GM12878 (cell line): ENCODE data around the gene TRIM37. TPM values are rescaled to one million over a fixed set of nuclear protein-coding genes. Genes with fewer than 3 reads are reported as not detected.
"Not testable (repeated sequence)": the region's sequence is repeated elsewhere in the genome, so short reads cannot be mapped to it uniquely, and the experiment has no call there.

Experiments used
- ATAC-seq: fragments of 200-7000 bp; cut with Tn5 transposase; 3 replicates; pipeline ENCODE4 v1.9.1; 2020; ENCODE audit warnings: mild to moderate bottlenecking, moderate library complexity
- BruUV-seq: library from RNA; stranded (reverse); fragments of 400-500 nt; replicated peaks from 2 replicates; lab custom pipeline; 2021; lab: Mats Ljungman, UMichigan
- CTCF ChIA-PET: fragments of 300-600 bp; sonication (Branson Sonifier 250); formaldehyde crosslinking; extraction: SDS; loops from one replicate; lab custom pipeline; 2021; ENCODE audit warnings: inconsistent platforms; lab: Yijun Ruan, JAX
- POLR2A ChIA-PET: fragments of 350-600 bp; formaldehyde crosslinking; extraction: SDS; loops from one replicate; lab custom pipeline; 2021; ENCODE audit warnings: inconsistent platforms; lab: Charles Lee
- RAD21 ChIA-PET: fragments of 300-600 bp; sonication (Branson Sonifier 250); formaldehyde crosslinking; loops from one replicate; lab custom pipeline; 2023; ENCODE audit warnings: antibody characterized with exemption; ENCODE audit not compliant: unreplicated experiment; lab: Charles Lee
- SMC1A ChIA-PET: fragments of 300-600 bp; sonication (Branson Sonifier 250); formaldehyde crosslinking; loops from one replicate; lab custom pipeline; 2023; ENCODE audit not compliant: unreplicated experiment, uncharacterized antibody; lab: Charles Lee
- DNase-seq: peaks from one replicate; pipeline ENCODE4 v3.0.0-alpha.2; 2011; ENCODE audit warnings: low read depth, low spot score
- FAIRE-seq: peaks from 3 replicates; lab custom pipeline; 2011; peaks lifted over from hg19 to GRCh38; lab: Jason Lieb, UNC
- H2AFZ ChIP-seq: 2 replicates; pipeline ENCODE4 v1.6.0; 2011; ENCODE audit warnings: low read depth, low read length, control low read depth; ENCODE audit not compliant: control insufficient read depth
- H3K27ac ChIP-seq: 2 replicates; pipeline ENCODE4 v1.5.1; 2011; ENCODE audit warnings: control low read depth; ENCODE audit not compliant: control insufficient read depth, insufficient read depth
- H3K27me3 ChIP-seq, 2 experiments: replicated peaks in 1 of 2; 2 replicates each; pipeline versions ENCODE4 v1.6.0 to v1.6.1; 2011; ENCODE audit warnings: low read length in 1 of 2; ENCODE audit not compliant: control insufficient read depth in 2 of 2, insufficient read depth in 2 of 2
- H3K36me3 ChIP-seq, 2 experiments: 2 replicates each; pipeline ENCODE4 v1.5.1; 2011; ENCODE audit warnings: low read length in 1 of 2; ENCODE audit not compliant: control insufficient read depth in 2 of 2, insufficient read depth in 2 of 2
- H3K4me1 ChIP-seq: 2 replicates; pipeline ENCODE4 v1.6.1; 2011; ENCODE audit warnings: mild to moderate bottlenecking, low read length, moderate library complexity, mixed read lengths; ENCODE audit not compliant: control insufficient read depth, insufficient read depth
- H3K4me2 ChIP-seq: 2 replicates; pipeline ENCODE4 v1.6.0; 2011; ENCODE audit warnings: control low read depth; ENCODE audit not compliant: control insufficient read depth, insufficient read depth
- H3K4me3 ChIP-seq: fragments of 200-600 bp; sonication (generic); 2 replicates; pipeline ENCODE4 v1.5.1; 2016
- H3K79me2 ChIP-seq: 2 replicates; pipeline ENCODE4 v1.6.0; 2011; ENCODE audit warnings: low read length; ENCODE audit not compliant: control insufficient read depth, insufficient read depth
- H3K9ac ChIP-seq: 2 replicates; pipeline ENCODE4 v1.8.0; 2011; ENCODE audit warnings: low read length, control low read depth, mixed read lengths; ENCODE audit not compliant: control insufficient read depth, insufficient read depth
- H3K9me3 ChIP-seq: replicated peaks from 3 replicates; pipeline ENCODE4 v1.5.1; 2011; ENCODE audit warnings: mild to moderate bottlenecking, low read length; ENCODE audit not compliant: control insufficient read depth, insufficient read depth
- H4K20me1 ChIP-seq: 2 replicates; pipeline ENCODE4 v1.6.0; 2011; ENCODE audit not compliant: control insufficient read depth, insufficient read depth
- BMI1 ChIP-seq: fragments of 450-650 bp; IDR thresholded peaks from 2 replicates; pipeline ENCODE4 v1.6.1; 2016; ENCODE audit warnings: mild to moderate bottlenecking, moderate library complexity, borderline replicate concordance
- DPF2 ChIP-seq: fragments of 450-650 bp; IDR thresholded peaks from 2 replicates; pipeline ENCODE4 v1.6.1; 2017; ENCODE audit warnings: mild to moderate bottlenecking
- EED ChIP-seq: sonication (generic); IDR thresholded peaks from 2 replicates; pipeline ENCODE4 v1.6.1; 2016; ENCODE audit warnings: antibody characterized with exemption, low read depth
- ETV6 ChIP-seq, 2 experiments: fragments of 450-650 bp in 1 of 2; IDR thresholded peaks in 1 of 2; conservative IDR thresholded peaks in 1 of 2; 2 replicates each; pipeline ENCODE4 v1.6.1; 2014; ENCODE audit warnings: antibody characterized with exemption in 1 of 2, borderline replicate concordance in 1 of 2, low read depth in 1 of 2, mild to moderate bottlenecking in 1 of 2, moderate library complexity in 1 of 2
- HDAC6 ChIP-seq: fragments of 200-600 bp; sonication (generic); IDR thresholded peaks from one replicate; pipeline ENCODE4 v1.8.0; 2017; ENCODE audit warnings: antibody characterized with exemption; ENCODE audit not compliant: unreplicated experiment
- JUNB ChIP-seq: IDR thresholded peaks from 2 replicates; pipeline ENCODE4 v1.6.1; 2016; ENCODE audit warnings: antibody characterized with exemption, mild to moderate bottlenecking
- ZNF217 ChIP-seq: fragments of 450-650 bp; IDR thresholded peaks from 2 replicates; pipeline ENCODE4 v1.6.1; 2017; ENCODE audit warnings: antibody characterized with exemption, mild to moderate bottlenecking
- WGBS: methylation state at CpG from one replicate; pipeline ENCODE4 v1.1.6; 2016; ENCODE audit warnings: low lambda C conversion rate; ENCODE audit not compliant: insufficient replicate concordance, insufficient coverage; ENCODE audit errors: missing lambda C conversion rate; 5-methylcytosine and 5-hydroxymethylcytosine counted together
- in situ Hi-C: fragments of 300-500 bp; cut with MboI; formaldehyde crosslinking; loops from 9 replicates; pipeline ENCODE4 v1.14.3; 2018; ENCODE audit warnings: mixed read lengths
- intact Hi-C: fragments of 100-400 bp; cut with micrococcal nuclease; formaldehyde crosslinking; loops from one replicate; pipeline ENCODE4 v1.14.2; 2022; ENCODE audit not compliant: unreplicated experiment
- polyA plus RNA-seq, 11 experiments: library from polyadenylated mRNA; depleted of rRNA in 4 of 11; unstranded in 6 of 11; stranded (reverse) in 5 of 11; fragments of >200 nt; fragmentation: Nextera tagmentation in 4 of 11; fragmentation: Illumina TruSeq in 1 of 11; extraction: Ambion mirVana in 4 of 11; extraction: Trizol in 1 of 11; gene quantifications; 1 replicate in 1 of 11; 2 replicates in 10 of 11; pipeline versions ENCODE4 v1.2.1 to v1.2.3, GENCODE V29; 2011 to 2016; ENCODE audit warnings: inconsistent platforms in 2 of 11, missing spikeins in 2 of 11, low read depth in 1 of 11
- total RNA-seq, 4 experiments: library from RNA; depleted of rRNA in 3 of 4; stranded (reverse); fragments of >200 nt in 3 of 4; fragmentation: Illumina TruSeq in 1 of 4; extraction: Trizol in 1 of 4; gene quantifications; 2 replicates each; pipeline versions ENCODE4 v1.2.1 to v1.2.3, GENCODE V29; 2013 to 2021

Gene TRIM37
- total and polyA plus RNA-seq, 10 of the 15 experiments (the other 5 are each of a cell fraction or from before 2014, with no cell fraction given), result 4.8 to 20.6 (median 18.1) TPM

DNA sequence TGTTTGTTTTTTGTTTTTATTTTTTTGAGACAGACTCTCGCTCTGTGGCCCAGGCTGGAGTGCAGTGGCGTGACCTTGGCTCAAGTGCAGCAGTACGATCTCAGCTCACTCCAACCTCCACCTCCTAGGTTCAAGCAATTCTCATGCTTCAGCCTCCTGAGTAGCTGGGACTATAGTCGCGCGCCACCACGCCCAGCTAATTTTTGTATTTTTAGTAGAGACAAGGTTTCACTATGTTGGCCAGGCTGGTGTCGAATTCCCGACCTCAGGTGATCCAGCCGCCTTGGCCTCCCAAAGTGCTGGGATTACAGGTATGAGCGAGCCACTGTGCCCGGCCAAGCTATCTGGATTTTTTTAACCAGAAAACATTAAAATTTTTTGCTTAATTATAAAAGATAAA is 16.1 kb downstream of the TRIM37 start:
- H4K20me1 ChIP-seq, H2AFZ ChIP-seq, H3K4me3 ChIP-seq, H3K27me3 ChIP-seq, DNase-seq, intact Hi-C loops, BruUV-seq, RAD21 ChIA-PET, H3K9me3 ChIP-seq, H3K9ac ChIP-seq, in situ Hi-C loops, H3K27ac ChIP-seq, H3K4me2 ChIP-seq, ATAC-seq, FAIRE-seq, H3K4me1 ChIP-seq, H3K36me3 ChIP-seq, SMC1A ChIA-PET, POLR2A ChIA-PET: not testable (repeated sequence)
- CTCF ChIA-PET, result interaction anchor here (0.6 kb wide), 1 partner anchor 836 kb away, joined by 3 read pairs; no protein-coding TSS in a partner anchor
- WGBS, result 99% methylated on average over 12 of the region's 12 CpGs
- TF ChIP-seq ETV6 (conservative IDR thresholded peaks at IDR 0.05 in 1 of 2, IDR thresholded peaks at IDR 0.05 in 1 of 2; ENCODE audit: borderline replicate concordance in 1 of 2, low read depth in 1 of 2), result peak in 1 of 2 experiments; percentile 77; a peak in 2 of 4 replicates
- H3K79me2 ChIP-seq, result peaks cover 11% of the 10 kb centered on the region

DNA sequence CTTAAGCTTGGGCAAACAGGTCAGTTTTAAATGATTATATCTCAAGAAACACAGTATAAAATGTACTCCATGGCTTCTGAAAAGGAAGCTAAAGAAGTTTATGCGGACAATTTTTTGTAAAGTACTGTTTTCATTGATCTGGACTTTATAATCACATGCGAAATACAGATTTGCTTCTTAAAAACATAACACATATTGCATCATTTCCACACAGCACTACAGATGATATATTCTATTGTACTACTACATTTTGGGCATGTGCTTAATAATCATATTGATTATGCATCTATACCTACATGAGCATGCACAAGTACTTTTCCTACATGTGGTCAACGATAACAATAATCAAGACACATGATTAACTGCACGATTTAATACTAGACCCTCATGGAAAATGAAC is 22.5 kb downstream of the TRIM37 start:
- ChIA-PET RAD21 (no interaction called here), POLR2A (no interaction called here), SMC1A (interaction anchor here (1.3 kb wide), 1 partner anchor 12 kb away, joined by 3 read pairs; no protein-coding TSS in a partner anchor), CTCF (no interaction called here)
- no peaks in the 10 kb centered on the region for H3K4me1 ChIP-seq
- WGBS, result 100% methylated on average over 4 of the region's 4 CpGs
- ATAC-seq (no peak), DNase-seq (no peak), FAIRE-seq (no peak)
- H3K9ac ChIP-seq, result no peak overlapping the region
- no peak for TF ChIP-seq ZNF217
- no peak for TF ChIP-seq EED
- TF ChIP-seq HDAC6, result no peak
- no peak for TF ChIP-seq DPF2
- no peak for TF ChIP-seq BMI1
- no peak for TF ChIP-seq JUNB
- H2AFZ ChIP-seq, result no peak overlapping the region
- no peak overlapping the region for H3K27ac ChIP-seq
- BruUV-seq, result no TSS peak
- no peak overlapping the region for H3K4me2 ChIP-seq
- H3K27me3 ChIP-seq, result no peaks in the 10 kb centered on the region
- intact Hi-C loops, result no loop called here
- no peaks in the 10 kb centered on the region for H3K9me3 ChIP-seq
- no peak overlapping the region for H3K4me3 ChIP-seq
- no peaks in the 10 kb centered on the region for H3K79me2 ChIP-seq
- peaks cover 0 to 8% of the 10 kb centered on the region in 2 experiments for H3K36me3 ChIP-seq
- H4K20me1 ChIP-seq, result no peaks in the 10 kb centered on the region
- in situ Hi-C loops, result no loop called here
